Bone marrow (tissue), 2 donors: ENCODE results near the gene NRG2.

Source experiments
- DNase-seq, 2 donors: peaks; one replicate each; lab custom pipeline; 2025; lab: John Stamatoyannopoulos, UW

NRG2 gene

DNA sequence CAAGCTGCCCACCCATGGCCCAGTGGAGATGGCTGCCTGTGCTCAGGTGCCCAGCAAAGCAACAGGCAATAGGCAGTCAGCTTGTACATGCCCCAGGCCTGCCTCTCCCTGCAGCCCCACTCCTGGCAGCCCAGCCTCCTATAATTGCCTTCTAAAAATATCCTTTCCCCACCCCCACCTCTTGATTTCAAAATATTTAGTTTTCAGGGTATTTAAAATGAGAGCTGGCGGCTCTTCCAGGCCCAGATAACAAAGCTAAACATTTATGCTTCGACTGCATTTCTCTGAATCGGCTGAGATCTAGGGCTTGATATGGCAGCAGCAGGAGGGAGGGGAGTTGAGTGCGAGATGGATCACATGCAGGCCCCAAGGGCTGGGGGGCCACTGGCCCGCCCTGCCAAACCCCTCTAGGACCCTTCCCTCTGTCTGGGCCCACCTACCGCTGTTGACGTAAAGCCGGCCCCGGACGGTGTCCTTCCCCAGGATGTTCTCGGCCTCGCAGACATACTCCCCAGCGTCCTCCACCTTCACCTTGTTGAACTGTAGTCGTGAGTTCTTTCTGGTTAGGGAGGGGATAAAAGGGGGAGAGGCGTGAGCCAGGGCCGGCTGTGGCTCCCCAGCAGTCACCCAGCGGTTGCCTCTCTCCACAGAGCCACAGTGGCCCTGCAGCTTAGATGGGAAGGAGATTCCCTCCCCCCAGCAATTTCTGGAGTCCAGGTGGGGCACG is 162.5 kb downstream of the NRG2 start:
- DNase-seq = no peak

DNA sequence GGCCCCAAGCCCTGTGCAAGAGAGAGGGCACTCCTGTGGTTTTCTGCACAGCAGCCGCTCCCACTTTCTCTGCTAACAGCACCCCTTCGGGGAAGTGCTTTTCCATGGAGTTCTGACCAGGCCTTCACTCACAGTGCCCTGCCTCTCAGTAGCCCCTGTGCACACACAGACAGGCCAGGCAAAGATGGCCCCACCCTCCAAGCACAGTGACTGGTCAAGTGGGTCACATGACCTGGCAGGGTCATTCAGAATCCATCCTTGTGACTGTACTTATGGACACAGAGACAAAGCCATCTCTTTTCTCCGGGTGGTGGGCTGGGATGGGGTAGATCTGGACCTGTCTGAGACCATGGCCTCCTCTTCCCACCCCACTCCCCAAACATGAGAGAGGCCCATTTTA is 165.0 kb downstream of the NRG2 start:
- DNase-seq = no peak

DNA sequence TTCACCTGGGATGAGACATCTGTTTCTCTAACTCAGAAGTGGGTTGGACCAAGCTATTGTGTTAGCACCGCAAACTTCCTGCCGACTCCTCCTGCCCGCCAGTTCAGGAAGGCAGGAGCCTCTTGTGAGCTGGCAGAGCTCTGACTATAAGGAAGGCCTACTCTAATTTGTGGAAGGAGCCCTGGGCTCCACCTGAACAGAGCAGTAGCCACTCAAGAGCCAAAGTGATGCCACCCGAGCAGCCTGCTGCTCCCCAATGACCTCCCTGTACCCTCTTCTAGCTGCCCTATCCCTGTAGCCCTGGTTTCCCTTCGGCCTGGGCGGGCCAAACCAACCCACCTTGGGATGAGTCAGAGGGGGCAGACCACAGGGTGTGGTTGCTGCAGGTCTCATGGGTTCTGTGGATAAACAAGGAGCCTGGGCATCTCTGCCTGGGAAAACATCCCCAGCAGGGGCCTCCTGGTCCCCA is 165.9 kb downstream of the NRG2 start:
- DNase-seq = no peak

DNA sequence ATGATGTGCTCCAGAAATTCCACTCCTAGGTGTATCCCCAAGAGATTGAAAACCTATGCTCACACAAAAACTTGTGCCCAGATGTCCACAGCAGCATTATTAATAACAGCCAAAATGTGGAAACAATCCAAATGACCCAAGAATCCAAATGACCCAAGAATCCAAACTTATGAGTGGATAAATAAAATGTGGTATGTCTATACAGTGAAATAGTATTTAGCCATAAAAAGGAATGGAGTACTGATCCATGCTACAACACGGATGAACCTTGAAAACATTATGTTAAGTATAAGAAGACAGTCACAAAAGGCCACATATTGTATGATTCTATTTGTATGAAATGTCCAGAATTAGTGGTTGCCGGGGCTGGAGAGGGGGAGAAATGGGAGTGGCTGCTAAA is 167.1 kb downstream of the NRG2 start:
- no peak for DNase-seq

DNA sequence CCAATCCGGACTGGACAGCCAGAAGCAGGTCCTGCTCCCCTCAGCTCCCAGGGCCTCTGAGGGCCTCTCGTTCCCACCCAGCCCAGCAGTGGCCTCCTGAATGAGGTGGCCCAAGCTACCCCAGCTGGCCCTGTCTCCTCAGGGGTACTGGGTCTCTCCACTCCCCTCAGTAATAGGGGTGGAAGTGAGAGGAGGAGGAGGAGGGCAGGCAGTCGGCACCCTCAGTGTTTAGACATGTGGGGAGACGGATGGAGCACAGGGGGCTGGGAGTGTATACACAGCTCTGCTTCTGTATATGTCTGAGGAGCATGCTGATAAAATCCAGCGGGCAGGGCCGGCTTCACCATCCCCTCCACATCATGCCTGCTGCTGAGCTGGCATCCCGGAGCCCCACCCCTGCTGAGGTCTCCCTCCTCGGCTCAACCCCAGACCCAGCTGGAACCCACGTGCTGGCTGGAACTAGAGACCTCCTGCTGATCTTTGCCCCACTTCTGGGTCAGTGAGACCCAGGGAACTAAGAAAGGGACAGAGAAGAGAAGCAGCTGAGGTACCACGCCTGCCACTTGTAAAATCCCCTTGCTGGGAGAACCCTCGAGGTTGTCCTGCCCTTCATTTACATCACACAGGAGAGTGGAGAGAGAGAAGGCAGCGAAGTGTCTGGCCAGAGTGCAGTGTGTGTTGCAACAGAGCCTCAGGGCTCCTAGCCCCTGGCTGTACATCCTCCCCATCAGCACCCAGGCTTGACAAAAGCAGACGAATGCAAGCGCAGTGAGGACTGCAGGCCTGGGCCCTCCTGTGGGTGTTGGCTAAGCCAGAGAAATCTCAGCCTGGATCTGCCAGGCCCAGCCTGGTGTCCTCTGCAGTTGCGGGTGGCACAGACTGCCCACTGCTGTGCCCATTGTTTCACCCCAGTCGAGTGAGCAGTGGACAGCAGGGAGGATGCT is 170.0 kb downstream of the NRG2 start:
- no peak for DNase-seq

DNA sequence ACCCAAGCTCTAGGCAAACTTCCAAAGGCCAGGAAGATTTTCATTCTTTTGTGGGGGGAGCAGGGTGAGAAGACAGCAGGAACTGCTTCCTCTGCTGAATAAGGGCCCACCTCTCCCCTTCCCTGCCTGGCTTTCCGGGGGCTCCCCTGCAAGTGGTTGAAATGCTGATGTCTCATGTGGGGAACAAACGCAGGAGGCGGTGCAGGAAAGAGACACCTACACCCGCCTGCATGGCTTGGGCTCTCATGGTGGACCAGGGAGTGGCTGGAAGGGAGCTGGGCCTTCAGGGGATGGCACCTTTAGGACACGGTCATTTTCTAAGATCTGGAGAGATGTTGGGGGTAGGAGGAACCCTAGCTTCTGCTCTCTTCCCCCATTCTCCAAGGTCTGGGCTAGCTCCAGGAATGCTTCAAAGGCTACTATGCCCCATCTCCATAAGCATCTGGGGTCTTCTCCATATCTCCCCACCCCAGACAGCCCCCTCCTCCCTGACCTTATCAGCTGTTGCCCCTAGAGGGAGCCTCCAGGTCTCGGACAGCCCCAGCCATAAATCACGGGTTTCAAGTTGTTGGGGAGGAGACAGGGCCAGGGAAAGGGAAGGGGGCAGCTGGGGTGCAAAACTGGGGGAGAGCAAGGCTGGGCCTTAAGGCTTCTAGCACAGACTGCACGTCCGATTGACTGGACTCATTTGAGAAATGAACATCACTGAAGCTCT is 170.9 kb downstream of the NRG2 start:
- DNase-seq = no peak

DNA sequence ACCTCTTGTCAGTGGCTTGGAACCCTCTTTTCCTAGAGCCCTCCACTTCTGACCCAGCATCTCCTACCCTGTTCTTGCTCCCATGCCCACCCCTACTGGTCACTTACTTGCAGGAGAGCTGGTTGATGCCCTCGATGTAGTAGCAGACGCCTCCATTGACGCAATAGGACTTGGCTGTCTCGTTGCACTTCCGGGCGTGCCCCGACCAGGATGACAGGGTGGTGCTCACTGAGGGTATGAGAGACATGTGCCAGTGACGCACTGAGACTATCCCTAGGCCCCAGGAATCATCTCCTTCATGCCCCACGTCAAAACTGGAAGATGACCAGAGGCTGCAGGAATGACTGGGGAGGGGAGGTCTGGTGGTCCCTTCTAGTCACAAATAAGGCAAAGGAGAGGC is 171.5 kb downstream of the NRG2 start:
- DNase-seq = no peak

DNA sequence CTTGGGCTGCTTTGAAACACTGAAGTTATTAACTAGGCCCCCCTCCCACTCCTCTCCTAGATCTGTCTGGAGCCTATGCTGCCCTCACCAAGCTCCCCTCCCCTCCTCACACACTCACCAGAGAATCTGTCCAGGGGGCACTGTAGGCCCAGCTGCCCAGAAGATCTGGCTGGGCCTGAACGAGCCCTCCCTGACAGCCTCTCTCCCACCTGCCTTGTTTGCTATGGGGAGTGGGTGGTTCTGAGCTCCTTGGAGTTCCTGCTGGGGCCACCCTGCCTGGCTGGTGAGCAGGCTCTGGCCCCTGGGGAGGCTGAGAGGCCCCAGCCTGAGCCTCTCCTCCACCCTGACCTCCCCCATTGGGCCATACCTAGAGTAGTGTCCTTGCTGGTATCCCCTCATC is 172.4 kb downstream of the NRG2 start:
- no peak for DNase-seq

DNA sequence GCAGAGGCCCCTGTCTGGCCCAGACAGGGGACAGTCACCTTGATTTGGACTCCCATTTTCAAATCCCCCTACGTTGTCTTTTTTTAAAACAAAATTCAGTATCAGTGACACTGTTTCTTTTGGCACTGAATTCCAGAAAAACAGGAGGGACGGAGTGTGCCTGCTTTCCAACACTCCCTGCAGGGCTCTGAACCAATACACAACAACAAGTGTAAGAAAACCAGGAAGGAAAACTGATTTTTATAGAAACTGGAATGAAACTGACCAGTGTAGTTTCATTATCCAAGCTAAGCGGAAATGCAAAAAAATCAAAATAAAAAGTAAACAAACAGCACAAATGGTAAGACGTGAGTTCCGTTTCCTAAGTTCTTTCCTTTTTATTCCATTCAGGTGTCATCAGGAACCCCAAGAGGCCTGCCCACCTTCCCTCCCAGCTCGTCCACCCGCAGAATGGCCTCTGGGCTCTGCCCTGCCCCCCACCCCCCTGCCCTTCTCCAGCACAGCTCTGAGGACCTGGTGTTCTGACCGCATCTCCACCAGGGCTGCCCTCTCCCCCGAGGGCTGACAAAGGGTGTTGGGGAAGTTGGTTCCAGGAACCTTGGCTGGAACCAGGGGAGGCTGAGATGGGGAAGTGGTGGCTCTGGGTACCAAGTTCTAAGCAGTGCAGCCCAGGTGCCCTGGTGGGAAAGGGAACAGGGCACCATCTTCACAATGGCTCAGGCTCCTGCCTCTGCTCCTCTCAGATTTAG is 173.9 kb downstream of the NRG2 start:
- DNase-seq = no peak

DNA sequence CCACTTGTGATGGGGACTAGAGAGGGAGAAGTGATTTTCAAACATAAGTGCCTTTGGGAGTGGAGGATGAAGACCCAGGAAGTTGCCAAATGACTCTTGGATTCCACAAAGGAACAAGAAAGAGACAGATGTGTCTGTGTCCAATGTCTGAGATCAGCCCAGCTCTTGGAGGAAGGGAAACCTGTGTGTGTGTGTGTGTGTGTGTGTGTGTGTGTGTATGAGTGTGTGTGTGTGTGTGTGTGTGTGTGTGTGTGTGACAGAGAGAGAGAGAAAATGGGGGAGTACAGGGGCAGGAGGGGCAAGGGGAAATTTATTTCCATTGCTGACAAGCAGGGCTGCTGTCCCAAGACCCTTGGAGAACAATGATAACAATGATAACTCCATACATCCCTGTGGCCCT is 175.5 kb downstream of the NRG2 start:
- DNase-seq = no peak

DNA sequence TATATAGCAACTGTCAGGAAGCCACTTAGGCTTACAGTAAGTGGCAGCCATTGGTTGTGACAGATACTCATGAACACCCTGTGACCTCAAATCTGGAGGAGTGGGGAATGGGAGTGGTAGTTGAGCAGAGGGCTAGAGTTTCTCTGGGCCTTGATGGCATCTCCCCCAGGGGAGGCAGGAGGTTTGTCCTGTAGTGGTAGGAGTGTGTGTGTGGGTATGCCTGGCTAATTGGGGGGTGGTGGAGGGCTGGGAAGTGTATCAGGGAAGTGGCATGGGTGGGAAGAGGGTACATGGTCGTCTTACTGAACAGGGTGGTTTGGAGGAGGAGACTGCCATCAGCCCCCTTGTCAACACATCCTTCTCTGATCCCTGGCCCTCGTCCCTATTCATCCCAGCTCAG is 176.0 kb downstream of the NRG2 start:
- DNase-seq = no peak

DNA sequence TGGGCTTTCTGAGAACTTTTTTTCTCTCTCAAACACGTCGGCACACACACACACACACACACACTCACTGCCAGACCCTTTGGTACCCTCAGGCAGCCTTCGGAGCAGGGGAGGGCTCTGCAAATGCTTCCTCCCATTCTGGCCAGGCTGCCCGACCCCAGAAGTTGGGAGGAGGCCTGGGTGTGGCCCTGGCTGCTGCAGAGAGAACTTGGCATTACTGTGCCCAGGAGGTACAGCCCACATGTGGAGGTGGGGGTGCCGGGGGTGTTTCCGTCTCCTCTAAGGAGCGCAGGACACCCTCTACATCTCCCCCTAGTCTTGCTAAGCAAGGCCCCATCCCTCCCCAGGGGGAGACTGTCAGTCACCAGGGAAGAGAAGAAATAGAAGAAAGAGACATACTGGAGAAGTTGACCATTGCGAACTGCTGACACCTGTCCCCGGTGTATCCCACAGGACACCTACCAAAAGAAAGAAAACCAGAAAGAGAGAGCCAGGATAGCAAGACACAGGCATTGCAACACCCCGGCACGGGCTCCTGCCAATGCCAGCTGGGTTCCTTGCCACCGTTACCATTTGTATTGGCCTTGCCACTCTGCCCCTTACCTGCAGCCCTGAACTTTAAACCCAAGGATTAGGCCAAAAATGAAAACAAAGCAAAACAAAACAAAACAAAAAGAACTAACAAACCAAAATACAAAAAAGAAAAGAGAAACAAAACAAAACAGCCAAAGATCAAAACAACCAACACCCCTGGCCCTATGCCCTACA is 178.2 kb downstream of the NRG2 start:
- DNase-seq = no peak

DNA sequence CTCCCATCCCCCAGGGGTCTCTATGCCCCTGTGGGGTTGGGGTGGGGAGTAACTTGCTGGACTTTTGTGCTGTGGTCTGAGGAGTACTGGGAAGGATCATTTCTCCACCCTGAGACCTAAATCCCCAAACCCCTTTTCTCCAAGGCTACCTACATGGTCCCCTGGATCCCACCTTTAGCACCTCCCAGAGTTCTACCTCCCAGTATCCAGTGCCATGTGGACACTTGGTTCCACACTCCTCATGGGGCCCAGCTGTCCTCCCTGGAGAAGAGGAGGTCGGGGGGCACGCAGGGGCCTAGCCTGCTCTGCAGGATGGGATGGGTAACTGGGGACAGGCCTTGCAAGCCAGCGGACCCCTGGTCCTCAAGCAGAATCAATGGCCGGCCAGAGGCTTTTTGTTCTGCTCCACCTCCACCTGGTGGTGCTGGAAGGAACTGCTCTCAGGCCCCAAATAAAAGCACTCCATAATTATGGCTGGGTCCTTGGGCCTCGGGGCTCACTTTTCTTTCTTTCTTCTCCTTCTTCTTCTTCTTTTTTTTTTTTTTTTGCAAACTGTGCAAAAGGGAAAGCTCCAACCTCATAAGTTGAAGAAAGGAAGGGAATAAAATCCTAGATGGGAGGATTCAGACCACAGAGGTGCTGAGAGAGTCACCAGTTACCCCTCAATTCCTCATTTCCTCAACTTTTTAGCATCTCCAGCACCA is 179.1 kb downstream of the NRG2 start:
- peak in 1 of 2 donors; percentile 14 for DNase-seq

DNA sequence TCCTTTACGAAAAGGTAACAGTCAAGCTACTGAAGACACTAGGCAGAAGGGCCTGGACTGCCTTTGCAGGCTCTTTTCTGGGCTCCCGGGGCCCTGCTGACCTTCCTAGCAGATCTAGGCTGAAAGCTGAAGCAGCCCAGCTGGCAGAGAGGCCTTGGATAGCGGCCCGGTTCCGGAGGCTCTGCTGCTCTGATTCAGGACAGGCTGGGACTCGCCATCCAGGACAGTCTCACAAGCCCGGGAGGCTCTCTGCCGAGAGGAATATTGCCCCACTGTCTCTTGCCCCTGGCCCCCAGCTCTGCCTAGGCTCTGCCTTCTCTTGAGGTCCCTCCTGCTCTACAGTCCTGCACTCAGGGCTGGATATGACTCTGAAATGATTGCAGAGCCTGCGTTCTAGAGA is 179.7 kb downstream of the NRG2 start:
- no peak for DNase-seq

DNA sequence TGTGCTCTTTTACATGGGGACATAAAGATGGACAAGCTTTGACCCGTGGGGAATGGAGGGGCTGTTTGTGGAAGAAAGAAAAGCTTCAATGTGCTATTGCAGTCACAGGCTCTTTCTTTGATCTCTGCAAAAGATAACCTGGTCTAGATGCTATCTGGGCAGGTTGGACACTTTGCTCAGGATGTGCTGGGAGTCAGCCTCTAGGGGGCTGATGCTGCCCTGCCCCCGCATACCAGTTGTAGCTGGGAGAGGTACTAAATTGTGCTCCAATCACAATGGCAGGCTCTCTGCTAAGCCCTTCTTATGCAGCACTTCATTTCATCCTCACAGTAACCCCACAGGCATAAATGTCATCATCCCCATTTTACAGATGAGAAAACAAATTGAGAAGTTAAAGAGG is 180.3 kb downstream of the NRG2 start:
- DNase-seq = no peak

DNA sequence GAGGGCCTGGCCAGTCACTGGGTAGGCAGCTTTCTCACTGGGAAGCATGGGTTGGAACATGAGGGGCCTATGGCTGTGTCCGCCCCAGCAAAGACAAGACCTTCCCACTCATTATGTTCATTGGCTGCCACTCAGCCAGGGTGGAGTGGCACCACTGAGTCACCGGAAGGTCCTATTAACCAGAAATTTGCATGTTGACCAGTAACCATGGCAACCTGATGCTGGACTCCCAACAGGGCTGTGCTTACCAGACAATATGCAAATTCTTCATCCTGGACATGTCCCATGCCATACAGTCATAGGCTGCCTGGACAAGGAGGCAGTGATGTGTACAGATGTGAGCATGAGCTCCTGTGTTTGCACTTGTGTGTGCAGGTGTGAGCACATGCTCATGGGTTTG is 180.8 kb downstream of the NRG2 start:
- DNase-seq = no peak

DNA sequence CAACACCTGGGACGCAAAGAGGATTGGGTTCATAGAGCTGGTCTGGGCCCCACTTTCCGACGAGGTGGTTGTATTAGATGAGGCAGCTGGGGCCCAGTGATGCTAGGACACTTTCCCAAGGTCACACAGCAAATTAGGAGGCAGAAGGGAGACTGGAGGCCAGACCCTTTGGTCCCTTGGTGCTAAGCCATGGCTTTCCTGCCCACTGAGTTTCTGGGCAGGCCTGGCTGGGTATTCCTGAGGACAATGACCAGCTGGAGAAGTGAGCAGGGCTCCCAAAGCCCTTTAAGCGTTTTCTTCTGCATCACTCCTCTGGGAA is 181.3 kb downstream of the NRG2 start:
- DNase-seq = no peak

DNA sequence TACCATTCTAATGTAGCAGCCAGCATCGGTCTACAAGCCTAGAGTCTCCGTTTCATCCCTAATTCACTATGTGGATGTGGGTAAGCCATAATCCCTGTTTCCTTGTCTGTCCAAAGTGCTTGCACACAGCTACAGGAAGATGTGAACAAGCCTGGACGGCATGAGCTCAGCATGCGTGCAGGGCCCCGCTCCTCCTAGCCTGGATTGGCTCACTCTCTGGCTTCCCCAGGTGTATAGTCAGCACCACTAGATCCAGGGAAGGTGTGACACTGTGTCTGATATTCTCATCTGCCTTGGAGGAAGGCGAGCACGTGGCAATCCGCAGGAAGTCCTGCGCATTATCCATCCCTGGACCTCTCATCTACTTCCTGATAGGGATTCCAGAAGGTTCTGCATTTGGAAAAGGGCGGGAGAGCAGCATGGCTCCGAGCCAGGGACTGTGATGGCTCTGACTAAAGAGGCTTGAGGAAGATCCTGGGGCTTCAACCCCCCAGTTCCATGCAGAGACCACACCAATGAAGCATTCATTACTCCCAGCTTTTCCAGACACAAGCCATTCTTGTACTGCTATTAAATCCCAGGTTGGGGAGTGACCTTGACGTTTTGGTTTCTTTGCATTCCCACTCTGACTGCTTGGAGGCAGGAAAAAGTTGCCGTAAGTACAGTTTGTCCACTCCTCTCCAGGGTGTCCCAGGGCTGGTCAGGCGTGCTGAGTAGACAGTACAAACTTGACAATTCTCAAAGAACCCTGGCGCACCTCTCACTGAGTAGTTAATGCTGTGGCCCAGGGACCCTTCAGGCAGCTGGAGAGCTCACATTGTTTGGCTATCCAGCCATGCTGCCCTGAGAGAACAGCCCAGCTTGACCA is 181.8 kb downstream of the NRG2 start:
- no peak for DNase-seq

DNA sequence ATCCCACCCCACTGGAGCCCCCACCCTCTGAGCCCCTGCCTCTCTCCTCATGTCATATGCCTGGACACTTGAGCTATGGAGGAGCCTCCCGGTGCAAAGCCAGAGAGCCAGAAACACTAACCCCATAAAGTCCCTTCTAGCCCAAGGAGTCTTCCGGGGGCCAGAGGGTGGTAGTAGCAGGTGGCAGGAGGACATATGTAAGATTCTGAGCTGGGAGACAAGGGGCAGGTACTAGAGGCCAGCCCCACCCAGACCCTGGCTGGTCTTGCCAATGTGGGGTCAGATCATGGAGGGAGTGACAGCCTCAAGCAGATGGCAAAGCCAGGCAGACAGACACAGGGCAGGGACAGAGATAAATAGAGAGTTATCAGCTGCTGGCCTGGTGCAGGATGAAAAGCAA is 184.1 kb downstream of the NRG2 start:
- no peak for DNase-seq

DNA sequence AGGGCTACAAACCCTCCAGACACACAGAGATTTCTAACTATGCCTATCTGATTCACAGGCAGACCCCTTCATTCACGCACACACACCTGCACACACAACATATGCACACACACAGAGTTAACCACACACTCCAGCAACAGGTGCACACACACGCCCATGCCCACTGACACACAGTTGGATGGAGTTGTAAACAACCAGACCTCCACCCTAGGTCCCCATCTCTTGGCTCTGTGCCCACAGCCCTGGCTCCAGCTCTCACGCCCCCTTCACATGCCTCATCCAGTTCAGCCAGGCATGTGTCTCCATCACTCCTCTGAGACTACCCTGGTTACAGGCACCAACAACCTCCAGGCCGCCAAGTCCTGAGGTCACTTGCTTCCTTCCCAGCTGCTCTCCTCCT is 186.4 kb downstream of the NRG2 start:
- no peak for DNase-seq
